Right forelimb (tissue), 1 donor: ENCODE data around the gene GRPEL1.

ENCODE experiments used
- DNase-seq: peaks from one replicate; pipeline ENCODE4 v3.0.0-alpha.2; 2018

Gene GRPEL1

DNA sequence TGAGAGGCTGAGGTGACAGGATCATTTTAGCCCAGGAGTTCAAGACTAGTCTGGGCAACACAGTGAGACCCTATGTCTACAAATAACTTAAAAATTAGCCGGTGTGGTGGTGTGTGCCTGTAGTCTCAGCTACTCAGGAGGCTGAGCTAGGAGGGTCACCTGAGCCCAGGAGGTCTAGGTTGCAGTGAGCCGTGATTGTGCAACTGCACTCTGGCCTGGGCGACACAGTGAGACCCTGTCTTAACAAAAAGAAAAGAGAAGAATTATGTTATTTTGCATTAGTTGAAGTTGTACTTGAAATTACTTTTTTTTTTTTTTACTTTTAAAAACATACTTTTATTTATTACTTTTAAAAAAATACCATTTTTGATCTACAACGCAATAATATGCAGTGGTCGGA is 46.5 kb downstream of the GRPEL1 start:
- DNase-seq: no peak

DNA sequence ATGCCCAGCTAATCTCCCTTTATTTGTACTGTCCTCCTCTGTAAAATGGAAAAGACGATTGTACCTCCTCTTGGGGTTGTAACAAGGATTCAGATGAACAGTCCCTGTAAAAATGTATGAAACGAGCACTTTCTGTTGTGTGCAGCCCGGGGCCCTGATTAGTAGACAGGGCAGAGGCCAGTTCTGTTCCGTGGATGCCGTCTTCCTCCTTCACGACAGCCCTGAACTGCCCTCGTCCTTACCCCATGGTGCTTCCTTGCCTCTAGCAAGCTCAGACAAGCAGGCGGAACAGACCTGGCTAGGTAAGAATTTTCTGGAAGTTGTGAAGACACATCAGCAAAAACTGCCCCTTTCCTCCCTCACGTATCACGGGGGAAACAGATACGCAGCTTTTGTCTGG is 47.0 kb downstream of the GRPEL1 start:
- no peak for DNase-seq

DNA sequence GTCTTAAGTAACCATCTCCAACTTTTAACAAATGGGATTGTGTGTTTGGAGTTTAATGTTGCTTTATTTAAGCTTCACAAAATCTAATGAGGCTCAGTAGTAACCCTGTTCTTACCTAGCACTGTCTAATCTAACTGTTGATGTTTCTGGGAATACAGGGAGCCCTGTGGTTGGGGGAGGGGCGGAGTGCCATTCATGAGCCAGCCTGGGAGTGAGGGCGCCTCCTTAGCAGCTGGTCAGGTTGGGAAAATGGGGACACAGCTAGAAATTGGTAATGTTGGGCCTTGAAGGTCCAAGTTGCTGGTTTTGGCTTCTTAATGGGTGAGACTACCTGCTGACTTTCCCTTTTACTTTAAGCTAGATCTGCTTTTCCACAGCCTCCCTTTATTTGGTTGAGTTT is 47.6 kb downstream of the GRPEL1 start:
- DNase-seq: no peak

DNA sequence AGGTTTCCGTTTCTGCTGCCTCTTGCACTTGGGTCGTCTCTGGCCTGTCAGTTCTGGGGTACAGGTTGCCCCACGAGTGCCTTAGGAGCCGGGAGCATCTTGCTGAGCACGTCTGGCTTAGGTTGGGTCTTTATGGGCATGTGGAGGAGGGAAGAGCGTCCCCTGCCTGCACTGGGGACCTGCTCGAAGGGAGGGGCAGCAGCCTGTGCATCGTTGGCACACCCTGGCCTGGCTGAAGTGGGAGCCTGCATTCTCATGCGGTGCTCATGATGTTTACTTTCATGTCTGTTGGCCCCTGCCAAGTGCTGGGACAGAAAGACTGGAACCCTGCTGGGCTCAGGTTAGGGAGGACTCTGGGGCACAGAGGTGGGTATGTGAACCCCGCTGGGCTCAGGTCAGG is 48.5 kb downstream of the GRPEL1 start:
- DNase-seq: no peak

DNA sequence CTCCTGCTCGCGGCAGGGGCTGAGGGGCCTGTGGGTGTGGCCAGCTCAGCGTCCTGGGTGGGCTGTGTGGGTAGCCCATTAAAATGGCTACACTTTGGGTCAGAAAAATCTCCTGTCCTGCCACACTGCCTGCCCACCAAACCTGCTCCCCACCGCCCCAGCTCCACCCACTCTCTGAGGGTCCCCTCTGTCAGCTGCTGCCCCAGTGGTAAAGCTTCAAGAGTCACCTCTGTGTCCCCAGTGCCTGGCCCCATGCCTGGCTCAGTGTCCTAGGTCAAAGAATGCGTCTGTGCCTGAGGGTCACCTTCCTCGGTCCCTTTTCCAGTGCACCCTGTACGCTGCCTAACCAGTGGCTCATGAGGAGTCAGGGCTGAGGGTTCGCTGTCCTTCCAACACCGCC is 49.6 kb downstream of the GRPEL1 start:
- DNase-seq: no peak

DNA sequence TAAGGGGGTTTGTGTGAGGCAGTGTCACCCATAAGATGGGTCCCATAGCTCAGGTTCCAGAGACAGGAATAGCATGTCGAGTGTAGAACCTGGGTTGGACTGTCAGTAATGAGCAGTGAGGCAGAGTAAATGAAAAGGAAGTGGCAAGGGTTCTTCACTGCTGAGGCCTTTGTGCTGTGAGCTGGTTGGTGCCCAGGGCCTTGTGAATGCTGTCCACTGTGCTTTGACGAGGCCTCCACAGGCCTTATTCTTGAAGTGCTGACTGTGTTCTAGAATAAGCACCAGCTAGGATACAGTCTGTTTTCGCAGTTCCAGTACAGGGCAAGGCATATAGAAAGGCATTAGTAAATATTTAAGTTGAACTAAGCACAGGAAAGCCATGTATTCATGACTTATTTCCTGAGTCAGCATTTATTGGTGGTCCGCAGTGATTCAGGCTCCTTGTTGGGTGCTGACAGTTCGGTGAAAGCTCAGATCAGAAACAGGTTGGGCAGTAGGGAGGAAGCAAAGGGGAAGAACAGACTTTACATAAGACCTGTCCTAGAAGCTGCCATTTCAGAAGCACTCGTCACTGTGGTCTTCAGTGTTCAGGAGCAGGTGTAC is 50.3 kb downstream of the GRPEL1 start:
- no peak for DNase-seq

DNA sequence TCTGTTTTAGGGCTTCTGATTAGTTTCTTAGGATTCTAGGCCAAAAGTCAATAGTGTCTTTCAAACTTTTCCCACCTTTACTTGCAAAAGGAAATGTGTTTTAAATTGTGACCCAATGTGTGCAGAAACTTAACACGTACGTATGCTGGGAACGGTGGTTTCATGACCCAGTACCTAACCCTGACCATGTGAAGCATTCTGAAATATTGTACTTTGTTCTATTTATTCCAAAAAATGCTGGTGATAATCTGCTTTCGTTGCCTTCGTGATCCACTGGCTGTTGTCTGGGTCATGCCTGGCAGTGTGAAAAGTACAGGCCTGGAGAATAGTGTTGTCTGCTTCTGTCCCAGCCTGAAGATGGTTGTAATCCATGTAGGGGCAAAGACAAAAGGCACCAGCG is 51.4 kb downstream of the GRPEL1 start:
- DNase-seq: no peak

DNA sequence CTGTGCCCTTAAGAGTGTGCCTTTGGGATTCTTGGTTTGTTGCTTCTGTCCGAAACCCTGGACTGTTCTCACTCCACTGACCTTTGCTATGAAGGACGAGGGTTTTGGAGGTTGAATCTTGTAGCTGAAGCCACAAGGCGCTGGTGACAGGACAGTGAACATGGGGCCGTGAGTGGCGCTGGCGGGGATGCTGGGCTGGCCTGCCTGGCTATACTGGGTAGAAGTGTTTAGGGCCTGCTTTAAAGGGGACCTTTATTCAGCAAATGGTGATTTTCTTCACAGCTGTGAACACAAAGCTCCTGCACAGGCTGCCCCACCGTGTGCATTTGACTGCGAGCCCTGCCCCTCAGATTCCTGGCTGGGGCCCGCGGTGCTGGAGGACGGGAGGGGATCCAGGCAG is 51.8 kb downstream of the GRPEL1 start:
- no peak for DNase-seq

DNA sequence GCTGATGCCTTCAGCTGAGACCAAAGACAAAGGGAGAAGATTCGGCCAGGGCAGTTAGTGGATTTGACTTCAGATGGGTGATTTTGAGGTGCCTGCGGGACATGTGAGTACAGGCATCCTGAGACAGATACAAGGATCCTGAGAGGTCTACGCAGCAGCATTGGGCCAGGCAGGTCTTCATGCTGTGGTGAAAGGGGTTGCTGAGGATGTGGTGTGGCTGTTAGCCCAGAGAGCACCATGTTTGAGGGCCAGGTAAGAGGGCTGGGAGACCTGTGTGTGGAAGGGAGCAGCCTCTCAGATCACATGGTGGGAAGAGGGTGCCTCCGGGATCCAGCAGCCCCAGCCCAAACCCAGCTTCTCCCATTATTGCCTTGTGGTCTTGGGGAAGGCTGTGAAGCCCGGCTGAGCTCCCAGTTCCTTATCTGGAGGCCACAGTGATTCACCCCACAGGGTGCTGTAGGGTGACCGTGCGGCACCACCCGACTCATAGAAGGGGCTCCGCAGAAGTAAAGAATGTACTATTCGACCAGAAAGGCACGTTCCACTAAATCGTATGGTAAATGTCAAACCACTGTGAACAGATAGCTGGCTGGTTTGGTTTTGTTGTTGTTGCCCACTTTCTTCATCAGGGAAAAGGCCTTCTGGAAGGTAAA is 52.4 kb downstream of the GRPEL1 start:
- DNase-seq: no peak

DNA sequence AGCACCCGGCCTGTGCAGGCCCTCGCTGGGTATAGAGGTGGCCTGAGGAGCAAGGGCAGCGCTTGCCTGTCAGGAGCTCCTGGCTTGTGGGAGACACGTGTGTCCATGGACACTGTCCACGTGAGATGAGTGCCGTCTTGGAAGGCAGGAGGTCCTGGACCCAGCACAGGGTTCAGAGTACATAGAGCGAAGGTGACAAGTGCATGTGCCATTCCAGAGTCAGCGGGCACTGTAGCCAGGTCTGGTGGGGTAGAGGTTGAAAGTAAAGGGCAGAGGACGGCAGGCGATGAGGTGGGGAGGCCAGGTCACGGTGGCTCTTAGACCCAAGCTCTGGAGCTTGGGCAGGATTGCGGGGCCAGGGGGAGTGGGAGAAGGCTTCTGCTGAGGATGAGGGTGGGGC is 53.0 kb downstream of the GRPEL1 start:
- DNase-seq: no peak

DNA sequence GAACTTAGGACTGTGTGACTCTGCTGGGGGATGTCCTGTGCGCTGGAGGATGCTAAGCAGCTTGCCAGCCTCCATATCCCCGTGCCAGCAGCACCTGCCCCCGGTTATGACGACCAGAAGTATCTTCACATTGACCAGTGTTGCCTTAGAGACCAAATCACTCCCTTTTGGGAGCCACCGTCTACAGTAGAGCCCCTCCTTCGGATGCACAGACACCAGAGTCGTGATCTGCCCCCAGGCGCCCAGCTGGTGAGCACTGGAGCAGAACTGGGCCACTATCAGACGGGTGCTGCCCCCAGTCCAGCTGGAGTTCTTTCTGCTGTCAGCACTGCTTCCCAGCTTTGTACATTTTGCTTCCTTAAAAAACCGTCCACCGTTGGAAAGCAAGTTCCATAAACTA is 54.7 kb downstream of the GRPEL1 start:
- no peak for DNase-seq

DNA sequence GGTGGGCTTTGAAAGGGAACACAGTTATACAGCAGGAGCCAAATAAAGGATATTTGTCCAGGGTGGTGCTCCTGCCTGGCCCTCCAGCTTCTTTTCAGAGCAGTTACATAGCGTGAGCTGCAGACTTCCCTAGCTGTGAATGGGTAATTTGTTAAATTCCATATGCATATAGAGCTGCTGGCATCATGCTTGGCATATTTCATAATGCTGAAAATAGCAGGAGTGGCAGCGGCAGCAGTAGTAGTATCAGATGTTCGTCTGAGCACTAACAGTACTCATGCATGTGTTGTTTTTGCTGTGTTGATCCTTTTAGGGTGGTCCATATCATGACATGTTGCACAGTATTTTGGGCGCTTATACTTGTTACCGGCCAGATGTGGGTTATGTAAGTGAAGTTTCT is 58.3 kb downstream of the GRPEL1 start:
- no peak for DNase-seq
